HTERT RPE-1 (cell line): Measurements from ENCODE around the gene UFD1.

Experiments
- in situ Hi-C: fragments of 300-500 bp; cut with MboI; formaldehyde crosslinking; loops from 4 replicates; pipeline ENCODE4 v1.14.3; 2020; ENCODE audit warnings: low sequenced_read_pairs

UFD1 gene, protein sequence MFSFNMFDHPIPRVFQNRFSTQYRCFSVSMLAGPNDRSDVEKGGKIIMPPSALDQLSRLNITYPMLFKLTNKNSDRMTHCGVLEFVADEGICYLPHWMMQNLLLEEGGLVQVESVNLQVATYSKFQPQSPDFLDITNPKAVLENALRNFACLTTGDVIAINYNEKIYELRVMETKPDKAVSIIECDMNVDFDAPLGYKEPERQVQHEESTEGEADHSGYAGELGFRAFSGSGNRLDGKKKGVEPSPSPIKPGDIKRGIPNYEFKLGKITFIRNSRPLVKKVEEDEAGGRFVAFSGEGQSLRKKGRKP

DNA sequence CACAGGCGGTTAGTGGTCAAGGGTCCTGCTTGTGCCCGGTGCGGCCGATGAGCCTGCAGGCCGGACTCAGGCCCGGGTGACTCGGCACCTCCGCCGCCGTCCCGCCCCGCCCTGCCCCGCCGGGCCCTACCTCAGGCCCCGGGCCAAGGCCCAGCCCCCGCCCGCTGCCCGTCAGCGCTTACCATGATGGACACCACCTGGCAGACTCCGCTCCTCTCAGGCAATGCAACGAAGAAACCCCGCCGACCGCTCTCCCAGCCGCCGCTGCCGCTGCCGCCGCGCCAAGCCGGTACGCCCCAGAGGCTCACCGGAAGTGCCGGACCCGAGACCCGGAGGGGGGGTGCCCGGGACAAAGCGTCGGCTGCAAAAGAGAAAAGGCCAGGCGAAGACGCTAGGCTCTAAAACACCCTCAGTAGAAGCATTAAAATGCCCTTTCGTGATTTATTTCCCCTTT lies at the start of gene UFD1:
Gene UFD1 (minus strand): TSS at position 293 of the 454 bp plus-strand sequence. CDS start 108 bp downstream, at position 185.
- in situ Hi-C loops: no loop called here

DNA sequence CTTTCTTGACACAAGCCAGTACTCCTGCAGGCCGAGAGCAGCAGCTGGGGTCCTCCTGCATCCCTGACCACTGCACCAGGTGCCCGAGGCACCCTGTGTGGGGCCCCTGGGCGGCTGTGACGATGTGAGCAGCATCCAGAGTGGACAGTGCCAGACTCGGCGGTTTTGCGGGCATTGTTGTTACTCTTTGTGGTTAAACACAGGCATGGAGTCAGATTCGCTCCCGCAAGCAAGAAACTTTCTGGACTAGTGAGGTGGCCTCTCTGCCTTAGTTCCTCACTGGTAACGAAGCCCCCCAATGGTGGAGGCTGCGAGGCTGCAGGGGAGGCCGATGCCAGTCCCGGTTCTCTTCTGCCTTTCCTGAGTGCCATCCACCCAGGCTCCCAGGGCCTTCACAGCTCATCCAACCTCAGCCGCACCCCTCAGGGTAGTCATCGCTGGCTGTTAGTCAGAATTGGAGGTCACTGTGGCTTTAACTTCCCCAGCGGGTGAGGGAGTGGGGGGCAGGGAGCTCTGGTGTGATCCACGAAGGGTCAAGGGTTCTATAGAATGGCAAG lies 48.9 kb upstream of the UFD1 start:
- in situ Hi-C loops: no loop called here

DNA sequence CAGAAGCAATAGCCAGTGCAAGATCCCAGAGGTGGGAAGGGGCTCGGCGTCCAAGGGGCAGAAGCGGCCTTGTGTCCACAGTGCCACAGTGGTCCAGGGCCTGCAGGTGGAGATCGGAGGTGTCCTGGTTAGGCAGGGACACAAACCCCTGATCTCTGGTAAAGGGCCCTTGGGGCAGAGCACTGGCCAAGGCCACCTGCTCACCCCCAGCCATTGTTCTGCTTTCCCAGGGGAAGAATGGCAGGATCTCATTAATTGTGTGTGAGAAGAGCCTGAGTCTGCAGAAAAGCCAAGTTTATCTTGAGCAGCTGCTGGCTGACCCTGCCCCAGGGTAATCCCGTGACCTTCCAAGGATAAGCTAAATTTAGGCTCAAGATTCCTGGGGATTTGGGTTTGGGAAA lies 48.3 kb upstream of the UFD1 start:
- in situ Hi-C loops: no loop called here

DNA sequence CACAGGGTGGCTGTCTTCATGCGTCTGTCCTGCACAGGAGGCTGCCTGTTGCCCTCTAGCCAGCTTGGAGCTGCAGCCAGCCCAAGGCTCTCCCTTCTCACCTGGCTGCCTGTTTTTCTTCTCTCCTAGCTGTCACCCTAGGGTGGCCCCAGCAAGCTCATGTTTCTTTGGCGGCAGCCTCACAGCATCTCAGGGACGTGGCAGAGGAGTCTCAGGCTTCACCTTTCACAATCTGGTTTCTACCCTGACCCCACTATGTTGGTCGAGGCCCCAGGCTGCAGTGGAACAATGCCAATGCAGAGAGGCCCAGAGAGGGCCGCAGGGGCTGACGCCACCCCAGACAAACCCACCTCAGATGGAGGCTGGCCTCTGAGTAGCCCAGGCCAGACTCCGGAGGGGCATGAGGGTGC lies 47.7 kb upstream of the UFD1 start:
- in situ Hi-C loops: no loop called here

DNA sequence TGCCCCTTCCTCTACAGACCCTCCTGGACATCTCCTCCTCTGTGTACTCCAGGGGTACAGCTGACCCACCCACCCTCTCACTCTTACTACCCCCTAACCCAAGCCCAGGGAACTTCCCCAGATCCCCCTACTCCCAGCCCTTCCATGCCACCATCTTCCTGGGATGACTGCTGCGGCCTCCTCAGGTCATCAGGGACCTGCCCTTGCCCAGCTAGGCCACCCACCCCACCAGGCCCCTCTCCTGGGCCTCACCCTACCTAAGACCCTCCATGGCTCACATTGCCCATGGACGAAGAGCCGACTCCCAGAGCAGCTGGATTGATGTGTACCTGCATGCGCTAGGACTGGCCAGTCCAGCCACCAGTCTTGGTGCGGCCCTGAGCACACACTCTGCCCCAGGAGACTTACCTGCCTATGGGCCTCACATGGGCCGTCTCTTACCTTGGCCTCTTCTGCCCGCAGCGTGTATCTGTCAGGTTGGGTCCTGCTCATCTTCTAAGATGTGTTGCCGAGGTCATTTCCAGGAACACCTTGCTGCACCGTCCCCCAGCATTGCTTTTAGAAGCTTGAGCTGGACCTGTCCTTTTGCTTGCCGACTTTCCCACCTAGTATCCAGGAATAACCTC lies 47.2 kb upstream of the UFD1 start:
- in situ Hi-C loops: no loop called here

DNA sequence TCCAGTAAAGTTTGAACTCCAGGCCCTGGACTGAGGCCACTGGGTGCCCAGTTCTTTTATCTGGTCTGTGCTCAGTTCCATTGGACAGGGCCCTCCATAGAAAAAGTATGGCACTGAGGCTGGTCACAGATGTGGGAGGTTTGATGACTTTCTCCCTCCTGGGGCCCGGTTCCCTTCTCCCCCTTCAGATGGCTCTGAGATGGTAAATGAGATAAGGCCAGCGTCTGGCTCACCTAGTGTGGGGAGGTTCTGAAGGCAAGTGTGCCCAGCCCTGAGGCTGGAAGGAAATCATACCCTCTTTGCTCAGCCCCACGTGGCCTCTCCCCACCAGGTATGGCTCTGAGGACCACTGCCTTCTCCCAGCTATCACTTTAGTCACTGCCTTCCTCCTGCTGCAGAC lies 46.7 kb upstream of the UFD1 start:
- in situ Hi-C loops: no loop called here

DNA sequence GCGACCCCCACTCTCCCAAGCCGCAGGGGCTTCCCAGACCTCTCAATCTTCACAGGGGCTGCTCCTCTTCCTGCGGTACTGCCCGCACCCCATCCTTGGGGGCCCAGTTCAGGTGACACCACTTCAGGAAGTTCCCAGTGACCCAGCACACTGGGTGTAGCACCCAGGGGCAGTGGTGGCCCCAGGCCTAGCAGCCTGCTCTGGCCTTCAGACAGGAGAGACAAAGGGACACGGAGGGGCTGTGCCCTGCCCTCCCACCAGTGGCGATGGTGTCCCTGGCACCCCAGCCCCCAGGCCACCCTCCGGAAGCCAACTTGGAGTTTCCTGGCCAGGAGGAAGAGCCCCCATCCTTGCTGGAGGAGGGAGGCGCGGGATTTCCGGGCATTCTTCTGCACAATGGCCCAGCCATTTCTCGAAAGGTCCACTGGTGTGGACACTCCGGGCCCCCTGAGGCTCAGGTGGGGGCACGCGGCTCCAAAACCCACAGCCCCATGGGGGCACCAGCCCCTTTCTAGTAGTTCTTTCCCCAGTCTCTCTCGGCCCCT lies 46.2 kb upstream of the UFD1 start:
- in situ Hi-C loops: no loop called here

DNA sequence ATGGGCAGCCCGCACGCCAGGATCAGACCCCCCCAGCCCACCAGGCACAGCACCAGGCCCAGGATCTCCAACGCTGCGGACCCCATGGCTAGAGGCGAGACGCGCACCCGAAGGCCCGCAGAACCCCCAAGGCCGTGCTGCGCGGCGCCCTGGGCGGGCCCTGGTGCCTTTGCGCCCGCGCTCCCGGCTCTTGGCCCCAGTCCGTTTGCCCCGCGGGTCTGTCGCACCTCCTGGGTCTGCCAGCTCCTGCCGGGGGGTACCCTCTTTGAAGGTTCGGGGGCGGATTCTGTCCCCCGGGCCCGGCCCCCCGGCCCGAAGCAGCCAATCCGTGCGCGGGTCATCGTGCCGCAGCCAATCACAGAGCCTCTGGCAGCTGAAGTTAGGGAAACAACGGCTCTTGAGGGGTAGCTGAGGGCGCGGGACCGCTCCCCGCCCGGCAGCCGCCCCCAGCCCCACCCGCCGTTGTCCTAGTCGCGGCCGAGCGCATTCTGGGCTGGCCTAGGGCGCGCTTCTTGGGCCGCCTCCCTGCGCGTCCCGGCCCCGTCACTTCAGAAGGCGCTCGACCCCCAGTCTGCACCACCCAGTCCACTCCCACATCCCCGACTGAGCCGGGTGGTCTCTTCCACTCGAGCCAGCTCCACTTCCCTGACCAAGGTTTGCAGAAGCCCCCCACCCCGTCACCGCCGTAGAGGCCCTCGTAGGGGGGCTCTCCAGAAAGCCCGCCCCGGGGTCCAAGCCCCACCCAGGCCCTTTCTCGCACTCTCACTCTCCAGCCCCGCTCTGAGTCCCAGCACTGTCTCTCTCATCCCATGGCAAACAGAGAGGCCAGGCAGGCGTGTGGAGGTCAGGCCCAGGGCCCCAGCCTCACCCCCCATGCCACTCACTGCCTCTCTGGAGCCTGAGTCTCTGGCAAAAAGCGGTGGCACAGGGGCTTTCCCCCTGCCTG lies 45.5 kb upstream of the UFD1 start, which contains the start of gene CLDN5:
Gene CLDN5 (minus strand): TSS at position 241 of the 946 bp plus-strand sequence. CDS start 155 bp downstream, at position 86.
- in situ Hi-C loops: no loop called here

DNA sequence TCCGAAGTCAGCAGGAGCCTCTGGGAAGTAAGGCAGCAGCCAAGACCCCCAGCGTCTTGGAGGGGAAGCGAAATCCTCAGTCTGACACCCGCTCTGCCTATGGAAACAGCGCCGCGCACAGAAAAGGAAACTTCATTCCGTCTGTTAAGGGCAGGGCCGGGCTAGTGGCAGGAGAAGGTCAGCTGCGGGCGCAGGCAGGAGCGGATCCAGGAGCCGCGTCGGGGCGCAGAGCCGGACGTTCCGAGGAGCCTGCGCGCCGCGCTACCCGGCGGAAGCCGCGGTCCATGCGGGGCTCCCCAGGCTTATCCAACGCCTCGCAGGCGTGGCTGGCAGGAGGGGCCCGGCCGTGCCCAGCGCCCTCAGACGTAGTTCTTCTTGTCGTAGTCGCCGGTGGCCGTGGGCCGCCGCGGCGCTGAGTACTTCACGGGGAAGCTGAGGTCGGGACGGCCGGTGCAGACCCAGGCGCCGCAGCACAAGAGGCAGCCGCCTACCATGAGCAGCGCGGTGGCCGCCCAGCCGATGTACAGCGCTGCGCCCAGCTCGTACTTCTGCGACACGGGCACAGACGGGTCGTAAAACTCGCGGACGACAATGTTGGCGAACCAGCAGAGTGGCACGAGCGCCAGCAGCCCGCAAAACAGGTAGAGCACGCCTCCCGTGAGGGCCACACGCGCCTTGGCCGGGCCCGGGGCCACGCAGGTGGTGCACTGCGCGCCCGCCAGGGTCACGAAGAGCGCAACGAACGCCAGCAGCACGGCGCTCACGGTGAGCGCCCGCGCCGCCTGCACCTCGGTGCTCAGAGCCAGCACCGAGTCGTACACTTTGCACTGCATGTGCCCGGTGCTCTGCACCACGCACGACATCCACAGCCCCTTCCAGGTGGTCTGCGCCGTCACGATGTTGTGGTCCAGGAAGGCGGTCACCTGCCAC lies 44.5 kb upstream of the UFD1 start:
- in situ Hi-C loops: no loop called here

DNA sequence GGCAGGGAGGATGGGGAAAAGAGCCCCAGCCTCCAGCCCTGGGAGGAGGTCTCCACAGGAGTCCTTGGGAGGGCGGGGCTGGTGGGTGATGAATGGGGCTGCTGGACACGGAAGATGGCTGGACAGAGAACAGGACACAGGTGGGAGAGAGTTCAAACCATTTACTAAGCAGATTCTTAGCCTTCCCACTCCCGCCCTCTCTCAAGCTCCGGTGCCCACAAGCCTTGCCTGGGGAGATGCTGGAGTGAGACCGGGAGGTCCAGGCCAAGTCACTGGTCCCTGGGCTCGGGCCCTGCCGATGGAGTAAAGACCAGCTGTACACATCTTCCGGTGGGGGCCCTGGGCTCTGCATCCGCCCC lies 43.9 kb upstream of the UFD1 start:
- in situ Hi-C loops: no loop called here

DNA sequence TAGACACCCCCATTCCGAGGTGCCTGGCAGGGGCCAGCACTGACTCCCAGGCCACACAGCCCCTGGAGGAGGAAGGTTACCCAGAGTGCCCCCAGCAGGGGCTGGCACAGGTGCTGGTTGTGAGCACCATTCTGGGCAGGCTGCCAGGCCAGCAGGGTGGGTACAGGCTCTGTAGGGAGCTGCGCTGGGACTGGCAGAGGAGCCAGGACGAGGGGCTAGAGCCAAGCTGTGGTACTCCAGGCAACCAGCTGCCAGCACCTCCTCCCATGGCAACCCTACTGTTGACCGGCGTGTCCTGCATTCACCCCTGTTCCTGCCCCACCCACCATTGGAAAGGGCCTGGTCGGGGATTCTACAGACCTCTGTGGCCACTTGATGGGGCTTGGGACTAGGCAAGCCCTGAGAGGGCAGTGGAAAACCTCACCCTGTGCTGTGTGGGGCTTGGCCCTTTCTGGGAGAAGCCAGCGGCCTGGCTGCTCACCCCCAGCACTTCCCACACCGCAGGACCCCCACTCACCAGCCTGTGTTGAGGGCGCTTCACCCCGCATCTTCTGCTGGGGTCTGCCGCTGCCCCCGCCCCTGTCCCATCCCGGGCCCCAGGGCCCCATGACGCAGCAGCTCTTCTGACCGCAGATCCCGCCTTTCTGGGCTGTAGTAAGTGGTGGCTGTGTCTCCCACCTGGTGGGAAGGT lies 43.3 kb upstream of the UFD1 start:
- in situ Hi-C loops: no loop called here

DNA sequence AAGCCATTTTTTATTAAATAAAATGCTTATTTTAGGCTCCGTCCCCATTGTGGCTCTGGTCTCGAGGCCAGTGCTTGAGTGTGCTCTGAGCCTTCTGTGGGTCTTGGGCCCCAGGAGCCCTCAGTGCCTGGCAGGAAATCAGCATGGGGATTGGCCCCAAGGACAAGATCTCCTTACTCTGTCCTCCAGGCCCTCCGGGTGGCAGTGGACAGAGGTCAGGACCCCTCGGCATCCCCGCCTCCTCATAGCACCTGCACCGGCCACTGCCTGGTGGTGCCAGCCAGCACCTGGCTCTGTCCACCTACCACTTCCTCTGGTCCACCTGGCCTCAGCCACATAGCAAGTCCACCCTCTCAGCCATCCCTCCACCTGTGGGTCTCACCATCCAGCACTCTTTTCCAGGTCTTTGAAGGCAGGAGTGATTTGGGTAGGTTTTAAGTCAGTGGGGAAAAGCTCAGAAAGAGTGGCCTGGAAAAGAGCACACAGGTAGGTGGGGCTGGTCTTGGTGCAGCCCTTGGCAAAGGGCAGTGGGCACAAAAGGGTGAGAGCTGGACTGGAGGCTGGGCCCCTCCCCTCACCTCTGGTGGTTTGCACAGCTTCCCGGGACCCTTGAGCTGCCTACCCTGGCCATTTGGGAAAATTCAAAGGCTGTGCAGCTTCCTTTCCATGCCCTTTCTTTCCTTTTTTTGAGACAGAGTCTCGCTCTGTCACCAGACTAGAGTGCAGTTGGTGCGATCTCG lies 41.7 kb upstream of the UFD1 start:
- in situ Hi-C loops: no loop called here

DNA sequence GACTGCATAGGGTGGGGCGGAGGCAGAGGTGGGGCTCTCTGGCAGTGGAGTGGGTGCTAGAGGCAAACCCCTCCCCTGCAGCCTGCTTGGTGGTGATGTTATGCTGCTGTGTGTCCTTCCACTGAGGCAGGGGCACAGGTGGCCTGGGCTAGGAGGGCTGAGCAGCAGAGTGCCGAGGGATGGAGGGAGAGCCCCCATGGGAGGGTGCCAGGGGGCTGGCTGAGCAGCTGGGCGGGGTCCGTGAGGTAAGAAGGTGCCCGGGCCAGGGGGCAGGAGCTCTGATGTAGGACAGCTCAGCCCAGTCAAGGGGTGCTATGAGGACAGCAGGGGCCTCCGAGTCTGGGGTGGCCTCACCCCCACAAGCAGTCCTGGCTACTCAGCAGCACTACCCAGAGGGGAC lies 41.0 kb upstream of the UFD1 start:
- in situ Hi-C loops: no loop called here

DNA sequence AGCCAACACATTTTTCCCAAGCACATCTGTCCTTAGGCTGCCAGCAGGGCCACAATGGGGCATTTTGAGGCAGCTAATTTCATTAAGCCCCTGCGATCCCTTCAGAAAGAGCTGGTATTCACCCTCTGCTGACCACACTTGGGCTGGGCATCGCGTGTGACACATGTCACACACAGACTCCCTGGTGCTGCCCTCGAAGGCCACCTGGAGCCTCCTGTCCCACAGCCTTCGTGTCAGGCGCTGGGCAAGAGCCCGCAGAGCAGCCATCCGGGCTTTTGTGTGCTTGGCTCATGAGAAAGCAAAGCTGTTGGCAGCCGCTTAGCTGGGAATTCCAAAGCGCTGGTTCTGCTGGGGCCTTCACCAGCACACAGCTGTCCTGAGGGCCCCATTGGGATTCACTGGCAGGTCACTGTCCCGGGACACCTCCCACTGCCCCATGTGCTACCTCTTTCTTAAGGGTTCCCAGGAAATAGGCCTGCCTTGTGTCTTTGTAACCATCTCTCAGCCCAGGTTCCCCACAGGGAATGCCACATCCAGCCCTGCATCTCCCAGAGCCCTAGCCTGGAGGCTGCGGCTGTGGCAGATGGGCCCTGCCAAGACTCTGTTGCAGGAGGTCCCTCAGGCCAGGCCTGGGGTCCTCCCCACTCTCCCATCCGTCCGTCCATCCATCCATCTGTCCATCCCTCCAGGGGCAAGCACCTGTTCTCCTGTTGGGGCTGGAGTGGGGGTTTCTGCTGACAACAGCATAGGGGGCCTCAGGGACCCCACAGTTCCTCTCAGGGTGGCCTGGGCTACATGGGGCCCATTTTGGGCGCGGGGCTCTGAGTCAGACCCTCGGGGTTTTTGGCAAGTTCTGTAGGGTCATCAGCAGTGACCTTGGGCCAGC lies 40.3 kb upstream of the UFD1 start:
- in situ Hi-C loops: no loop called here

DNA sequence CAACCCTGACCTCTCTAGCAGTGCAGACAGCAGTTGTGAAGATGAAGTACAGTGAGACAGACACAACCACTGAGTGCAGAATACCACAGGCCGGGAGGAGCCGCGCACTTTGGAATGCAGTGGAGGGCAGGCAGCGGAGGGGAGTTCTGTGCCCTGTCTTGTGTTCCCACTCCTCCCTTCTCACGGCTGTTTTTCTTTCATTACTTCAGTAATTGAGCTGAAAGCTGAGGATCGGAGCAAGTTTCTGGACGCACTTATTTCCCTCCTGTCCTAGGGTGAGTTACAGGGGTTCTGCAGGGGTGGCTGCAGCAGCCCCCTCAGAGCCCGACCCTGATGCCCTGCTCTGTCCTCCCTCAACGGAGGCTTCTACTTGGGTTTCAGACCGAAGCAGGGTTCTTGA lies 39.6 kb upstream of the UFD1 start:
- in situ Hi-C loops: no loop called here

DNA sequence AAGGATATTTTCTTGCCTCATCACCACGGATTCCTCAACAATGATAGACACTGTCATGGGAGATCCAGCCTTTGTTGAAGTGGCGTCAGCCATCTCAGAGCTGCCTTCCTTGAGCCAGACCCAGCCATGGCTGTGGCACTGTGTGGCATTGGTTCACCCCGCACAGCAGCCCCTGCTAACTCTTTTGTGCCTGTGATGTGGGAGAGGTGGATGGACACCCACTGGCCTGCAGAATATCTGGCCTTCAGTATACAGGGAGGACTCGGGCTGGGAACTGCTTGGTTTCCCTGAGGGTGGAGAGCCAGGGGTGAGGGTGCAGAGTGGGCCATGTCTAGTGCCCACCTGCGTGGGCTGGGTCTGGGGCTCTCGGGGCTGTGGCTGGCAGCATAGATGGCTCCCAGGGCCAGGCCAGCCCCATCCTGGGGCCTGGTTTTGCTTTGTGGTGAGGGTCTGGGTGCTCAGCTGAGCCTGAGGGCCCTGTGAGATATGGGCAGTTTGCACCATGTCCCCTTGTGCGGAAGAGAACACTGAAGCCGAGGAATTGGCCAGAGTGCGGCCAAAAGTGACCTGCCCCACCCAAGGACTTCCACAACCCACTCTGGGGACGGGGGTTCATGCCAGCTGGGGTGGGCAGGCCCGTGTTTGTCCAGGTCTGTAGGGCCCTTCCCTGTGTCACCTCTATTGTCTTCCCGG lies 39.1 kb upstream of the UFD1 start:
- in situ Hi-C loops: no loop called here

DNA sequence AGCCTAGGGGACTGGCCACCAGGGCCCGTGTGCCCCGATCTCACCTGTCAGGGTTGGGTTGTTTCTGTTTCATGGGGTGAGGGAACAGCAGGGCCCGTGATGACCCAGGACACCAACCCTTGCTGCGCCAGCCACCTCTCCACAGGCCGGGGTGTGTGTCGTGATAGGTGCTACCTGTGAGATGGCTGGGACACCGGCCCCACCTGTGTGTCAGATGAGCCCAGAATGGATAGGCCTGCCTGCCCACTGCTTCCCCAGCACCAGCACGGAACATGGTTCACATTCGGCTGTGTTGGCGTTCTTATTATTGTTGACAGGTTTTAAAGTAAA lies 38.1 kb upstream of the UFD1 start:
- in situ Hi-C loops: no loop called here
